GM23248 (cell line): Measurements from ENCODE around the gene RNF130.

Source experiments
- EZH2 ChIP-seq: fragments of 200-600 bp; sonication (generic); IDR thresholded peaks from 2 replicates; pipeline ENCODE4 v1.6.1; 2018; ENCODE audit warnings: antibody characterized with exemption, mild to moderate bottlenecking; ENCODE audit not compliant: insufficient read depth, poor library complexity, severe bottlenecking
- EZH2phosphoT487 ChIP-seq: fragments of 200-600 bp; sonication (generic); IDR thresholded peaks from 2 replicates; pipeline ENCODE4 v1.6.1; 2018; ENCODE audit warnings: antibody characterized with exemption, moderate library complexity, mild to moderate bottlenecking, low read depth; ENCODE audit not compliant: insufficient read depth

- TF ChIP-seq EZH2: no peak
- no peak for TF ChIP-seq EZH2phosphoT487
Measured at GRCh38 chr5:179998485-179998884, 73.1 kb downstream of the RNF130 start.
